Heart left ventricle (tissue), 16 donors: ENCODE measurements around the gene IL20RB. TPM values are rescaled to one million over a fixed set of nuclear protein-coding genes. Genes with fewer than 3 reads are reported as not detected.

Experiments
- ATAC-seq, 4 donors: fragments of 200-7000 bp; cut with Tn5 transposase; one replicate each; pipeline ENCODE4 v1.9.1; 2020 to 2022; ENCODE audit warnings: moderate library complexity in 4 of 4, mild to moderate bottlenecking in 3 of 4, moderate number of reproducible peaks in 1 of 4
- DNase-seq, 5 donors: peaks; one replicate each; pipeline ENCODE4 v3.0.0-alpha.2; 2020
- H3K27ac ChIP-seq, 12 donors: fragments of 200-600 bp; sonication (generic) in 4 of 12; one replicate each; pipeline versions ENCODE4 v1.5.0 to v1.8.0; 2016 to 2022; ENCODE audit warnings: mild to moderate bottlenecking in 2 of 12
- H3K27me3 ChIP-seq, 9 donors: fragments of 200-600 bp; sonication (generic) in 2 of 9; one replicate each; pipeline versions ENCODE4 v1.5.1 to v1.8.0; 2016 to 2022; ENCODE audit warnings: mild to moderate bottlenecking in 3 of 9
- H3K36me3 ChIP-seq, 9 donors: fragments of 200-600 bp; sonication (generic) in 2 of 9; one replicate each; pipeline versions ENCODE4 v1.5.0 to v1.8.0; 2018 to 2022; ENCODE audit warnings: mild to moderate bottlenecking in 2 of 9
- H3K4me1 ChIP-seq, 12 donors: fragments of 200-600 bp; sonication (generic) in 4 of 12; one replicate each; pipeline versions ENCODE4 v1.5.0 to v1.8.0; 2016 to 2022; ENCODE audit warnings: mild to moderate bottlenecking in 3 of 12
- H3K4me3 ChIP-seq, 12 donors: fragments of 200-600 bp; sonication (generic) in 4 of 12; one replicate each; pipeline versions ENCODE4 v1.5.0 to v1.8.0; 2017 to 2022; ENCODE audit warnings: mild to moderate bottlenecking in 9 of 12, moderate library complexity in 4 of 12
- H3K9me3 ChIP-seq, 12 donors: fragments of 200-600 bp; sonication (generic) in 4 of 12; one replicate each; pipeline versions ENCODE4 v1.5.0 to v1.8.0; 2016 to 2022; ENCODE audit warnings: mild to moderate bottlenecking in 1 of 12
- CTCF ChIP-seq, 12 donors: fragments of 200-600 bp; sonication (generic) in 4 of 12; IDR thresholded peaks; one replicate each; pipeline versions ENCODE4 v1.5.0 to v1.8.0; 2018 to 2022; ENCODE audit warnings: antibody characterized with exemption in 12 of 12, mild to moderate bottlenecking in 5 of 12
- POLR2A ChIP-seq, 2 donors: fragments of 450-650 bp; IDR thresholded peaks; one replicate each; pipeline ENCODE4 v1.6.1; 2017; ENCODE audit warnings: antibody characterized with exemption in 2 of 2, mild to moderate bottlenecking in 2 of 2, moderate library complexity in 2 of 2
- WGBS, 4 donors: extraction: QIAGEN DNeasy Blood & Tissue Kit in 2 of 4; methylation state at CpG; one replicate each; pipeline versions ENCODE4 v1.1.5 to v1.1.7; 2013 to 2018; 5-methylcytosine and 5-hydroxymethylcytosine counted together
- intact Hi-C, 10 donors: fragments of 100-400 bp; cut with DNase I; formaldehyde crosslinking; loops; one replicate each; pipeline versions ENCODE4 v1.11.1 to v1.14.2; 2022
- polyA plus RNA-seq, 2 donors: library from polyadenylated mRNA; stranded (reverse); fragments of 200-250 nt; gene quantifications; one replicate each; pipeline ENCODE4 v1.2.3, GENCODE V29; 2013
- total RNA-seq, 9 donors: library from RNA; depleted of rRNA in 2 of 9; stranded (reverse); fragments of >200 nt in 2 of 9; fragmentation: NEBNext Ultra II Directional in 3 of 9; extraction: Animal tissue kit (Norgen Biotek cat#: 25700) in 3 of 9; gene quantifications; one replicate each; pipeline versions ENCODE4 v1.1.0 to v1.2.4, GENCODE V29; 2016 to 2023
- donor health status: ischemic (EF 13 %, LVEDD 7.1; RV severe dilation, severe dysfunction).
- donor health status: healthy with polysubstance abuse.
- donor health status: DM: no; HTN: yes; CAD: no.
- donor health status: DM: no; HTN: no; CAD: no.
- donor health status: ischemic (EF 25% LVEDD 6.9; RV normal size, moderate dysfunction).
- donor health status: ischemic (EF 25% LVEDD 5.7; RV mildly dilated, moderate dysfunction).
- donor health status: healthy.
- donor health status: DM: yes; HTN: yes; CAD: no.
- donor health status: ischemic (EF 35%, LVEDD 5.7; RV mildly dilated, moderate dysfunction).
- donor health status: nonischemic (EF 11% LVEDD 7.7; RV severe dilation, severe dysfunction).
- donor health status: DM: yes; HTN: yes; CAD: no.
- donor health status: PGD.
- donor health status: ischemic (EF 29% LVEDD 5.4; RV normal size, mild dysfunction).
- donor health status: nonischemic (EF 23%, LVEDD 6.1; RV moderate dilation, normal function).

The IL20RB gene
- total and polyA plus RNA-seq, 11 donors: 0.14 to 1.1 (median 0.44) TPM

GRCh38 chr3:137035631-137036030 is 77.8 kb downstream of the IL20RB start:
- ATAC-seq: peak in 1 of 4 donors; percentile 35
- DNase-seq: no peak
- peak in 1 of 12 donors; percentile 14 for TF ChIP-seq CTCF (IDR thresholded peaks at IDR 0.05)
- no peak for TF ChIP-seq POLR2A (IDR thresholded peaks at IDR 0.05)
- Histone ChIP-seq H3K4me3 (no peak overlapping the region), H3K36me3 (no peaks in the 10 kb centered on the region), H3K9me3 (no peaks in the 10 kb centered on the region), H3K27ac (no peak overlapping the region), H3K4me1 (peaks cover 0 to 12% (median 0%) of the 10 kb centered on the region in 12 donors), H3K27me3 (peaks cover 0 to 8% (median 0%) of the 10 kb centered on the region in 9 donors)
- 86 to 96% (median 90%) methylated on average over 4 to 5 of the region's 5 CpGs for WGBS, 4 donors
- intact Hi-C loops: loop anchor here in 7 of 10 donors (10.0 kb wide), 3 partner anchors 69 to 939 kb away; no protein-coding TSS in a partner anchor

DNA sequence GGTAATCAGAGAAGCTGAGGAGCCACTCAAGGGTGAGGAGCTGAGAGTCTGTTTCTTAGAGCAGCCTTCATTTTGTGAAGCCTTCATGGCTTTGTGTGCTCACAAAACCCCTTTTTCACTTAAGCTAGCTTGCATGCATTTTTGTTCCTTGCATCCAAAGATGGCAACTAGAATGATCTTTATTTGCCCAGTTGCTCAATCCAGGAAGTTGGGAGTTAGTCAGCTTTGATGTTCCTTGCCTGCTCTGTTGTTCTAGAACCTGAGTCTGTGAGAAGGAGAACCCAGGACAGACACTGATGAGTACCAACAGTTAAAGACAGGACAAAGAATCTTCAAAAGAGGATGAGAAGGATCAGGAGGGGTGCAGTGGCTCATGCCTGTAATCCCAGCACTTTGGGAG is 81.8 kb downstream of the IL20RB start:
- Histone ChIP-seq H3K9me3 (no peaks in the 10 kb centered on the region), H3K27me3 (peaks cover 0 to 3% (median 0%) of the 10 kb centered on the region in 9 donors), H3K27ac (no peak overlapping the region), H3K36me3 (no peaks in the 10 kb centered on the region), H3K4me1 (no peaks in the 10 kb centered on the region), H3K4me3 (no peak overlapping the region)
- no peak for TF ChIP-seq POLR2A (IDR thresholded peaks at IDR 0.05)
- TF ChIP-seq CTCF (IDR thresholded peaks at IDR 0.05): no peak
- DNase-seq (no peak), ATAC-seq (no peak)
- intact Hi-C loops: loop anchor here in 7 of 10 donors (10.0 kb wide), 3 partner anchors 65 to 935 kb away; no protein-coding TSS in a partner anchor

DNA sequence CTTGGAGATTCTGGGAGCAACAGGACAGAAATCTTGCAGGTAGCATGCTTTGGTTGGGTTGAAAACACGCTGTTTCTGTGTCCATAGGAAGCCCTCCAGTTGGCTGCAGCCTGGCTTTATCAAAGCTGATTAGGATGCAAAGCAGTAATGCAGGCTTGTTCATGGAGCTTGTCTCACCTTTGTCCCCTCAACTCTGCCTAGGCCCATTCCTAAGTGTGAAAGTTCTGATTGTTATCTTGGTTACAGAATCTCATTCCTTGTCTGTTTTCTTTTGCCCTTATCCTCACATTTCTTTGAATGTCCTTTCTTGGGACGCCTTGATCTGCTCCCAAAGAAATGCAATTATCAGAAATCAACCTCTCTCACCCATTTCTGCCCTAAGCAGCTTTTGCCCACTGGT is 83.5 kb downstream of the IL20RB start:
- no peak for DNase-seq
- Histone ChIP-seq H3K36me3 (no peaks in the 10 kb centered on the region), H3K27ac (no peak overlapping the region), H3K4me3 (no peak overlapping the region), H3K9me3 (no peaks in the 10 kb centered on the region), H3K4me1 (no peaks in the 10 kb centered on the region), H3K27me3 (peaks cover 0 to 5% (median 0%) of the 10 kb centered on the region in 9 donors)
- no peak for TF ChIP-seq CTCF (IDR thresholded peaks at IDR 0.05)
- WGBS, 4 donors: 57 to 85% (median 64%) methylated on average over 2 of the region's 2 CpGs
- no peak for ATAC-seq
- intact Hi-C loops: no loop called here

DNA sequence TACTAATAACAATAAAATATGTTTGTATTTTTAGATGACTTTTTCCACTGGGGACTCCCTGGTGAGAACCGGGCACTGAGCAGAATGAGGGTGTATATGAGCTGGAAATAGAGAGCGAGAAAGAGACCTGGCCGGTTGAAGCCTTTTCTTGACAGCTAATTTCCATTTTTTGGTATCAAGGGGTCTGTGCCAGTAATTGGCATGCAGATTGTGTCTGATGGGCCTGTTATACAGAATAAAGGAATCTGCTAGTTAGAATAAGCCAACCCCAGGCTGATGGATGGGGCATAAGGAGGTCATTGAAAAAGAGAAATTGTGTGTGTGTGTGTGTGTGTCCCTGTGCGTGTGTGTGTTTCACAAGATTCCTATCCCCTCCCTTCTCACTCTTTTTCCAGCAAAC is 83.9 kb downstream of the IL20RB start:
- no peak for DNase-seq
- no peaks in the 10 kb centered on the region for H3K9me3 ChIP-seq
- H3K4me3 ChIP-seq: no peak overlapping the region
- H3K27ac ChIP-seq: no peak overlapping the region
- no peak for ATAC-seq
- no peak for TF ChIP-seq POLR2A (IDR thresholded peaks at IDR 0.05)
- no peak for TF ChIP-seq CTCF (IDR thresholded peaks at IDR 0.05)
- H3K4me1 ChIP-seq: no peaks in the 10 kb centered on the region
- intact Hi-C loops: no loop called here
- H3K27me3 ChIP-seq: peaks cover 0 to 5% (median 0%) of the 10 kb centered on the region in 9 donors
- no peaks in the 10 kb centered on the region for H3K36me3 ChIP-seq
- WGBS, 4 donors: 56 to 84% (median 74%) methylated on average over 4 of the region's 4 CpGs
